GM21515 (cell line): Measurements from ENCODE around the gene GID4.

Experiments
- ATAC-seq: cut with Tn5 transposase; IDR thresholded peaks from one replicate; pipeline ENCODE4 v1.9.1; 2021; ENCODE audit not compliant: unreplicated experiment

The GID4 gene

DNA sequence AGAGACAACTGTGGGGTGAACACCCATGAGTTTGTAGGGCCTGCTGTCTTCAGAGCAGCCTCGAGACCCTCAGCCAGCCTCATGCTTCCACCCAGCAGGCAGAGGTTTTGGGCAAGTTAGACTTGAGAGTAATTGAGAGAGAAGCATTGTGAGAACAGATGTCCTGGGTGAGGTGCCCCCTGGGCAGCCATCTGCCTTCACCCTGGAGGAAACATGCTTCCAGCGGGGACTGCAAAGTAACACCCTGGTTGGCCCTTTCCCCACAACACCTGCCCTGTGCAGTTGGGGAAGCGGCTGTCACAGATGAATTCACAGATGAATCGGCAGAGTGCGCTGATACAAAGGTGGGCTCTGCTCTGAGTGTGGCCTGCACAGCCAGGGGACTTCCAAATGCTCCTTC, 23.6 kb upstream of the GID4 start:
- no peak for ATAC-seq

DNA sequence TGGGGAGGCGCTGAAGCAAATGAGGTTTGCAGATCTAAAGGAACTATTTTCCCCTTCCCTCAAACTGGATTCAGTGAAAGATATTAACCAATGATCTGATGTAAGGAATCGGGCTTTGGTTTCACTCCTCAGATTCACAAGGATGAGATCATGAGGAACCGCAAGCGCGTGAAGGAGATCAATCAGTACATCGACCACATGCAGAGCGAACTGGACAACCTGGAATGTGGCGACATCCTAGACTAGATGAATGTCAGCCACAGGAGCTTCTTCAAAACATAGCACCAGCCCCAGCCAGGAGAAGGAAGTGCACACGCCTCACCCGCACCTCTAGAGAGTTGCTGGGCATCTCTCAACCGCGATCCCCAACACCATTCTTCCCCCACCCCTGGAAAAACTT, 22.8 kb upstream of the GID4 start:
- no peak for ATAC-seq

DNA sequence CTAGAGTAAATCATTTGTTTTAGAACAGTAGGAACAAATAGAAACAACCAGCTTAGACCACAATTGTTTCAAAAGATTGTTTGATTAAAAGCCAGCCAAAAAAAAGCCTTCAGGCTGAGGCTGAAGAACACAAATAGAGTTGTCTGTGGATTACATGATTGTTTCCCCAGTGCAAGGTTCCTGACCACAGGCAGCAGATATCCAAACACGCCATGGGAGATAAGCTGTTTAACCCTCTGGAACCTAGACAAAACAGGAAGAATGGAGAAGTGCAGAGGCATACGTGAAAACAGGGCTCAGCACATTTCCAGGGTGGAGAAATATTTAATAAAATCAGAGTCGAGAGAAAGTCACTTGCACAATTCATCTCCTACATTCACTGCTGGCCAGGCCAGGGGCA, 21.2 kb upstream of the GID4 start:
- ATAC-seq: no peak

DNA sequence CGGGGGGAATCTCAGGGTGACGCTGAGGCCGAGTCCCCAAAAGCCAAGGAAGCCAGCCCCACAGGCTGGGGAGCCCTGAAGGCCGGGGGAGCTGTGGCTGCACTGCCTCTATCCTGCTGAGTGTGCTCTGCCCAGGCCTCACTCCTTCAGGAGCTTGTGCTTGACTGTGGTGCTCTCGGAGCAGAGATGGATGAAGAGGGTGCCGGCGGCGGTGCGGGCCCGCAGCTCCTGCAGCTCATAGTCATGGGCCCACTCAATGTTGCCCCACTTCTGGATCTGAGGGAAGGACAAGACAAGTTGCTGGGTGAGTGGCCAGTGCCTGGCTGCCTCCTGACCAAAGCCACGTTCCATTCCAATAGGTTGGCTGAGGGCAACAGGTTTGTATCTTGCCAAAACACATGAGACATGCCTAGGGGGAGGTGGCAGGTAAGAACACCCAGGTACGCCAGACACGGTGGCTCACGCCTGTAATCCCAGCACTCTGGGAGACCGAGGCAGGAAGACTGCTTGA, 20.7 kb upstream of the GID4 start:
- no peak for ATAC-seq

DNA sequence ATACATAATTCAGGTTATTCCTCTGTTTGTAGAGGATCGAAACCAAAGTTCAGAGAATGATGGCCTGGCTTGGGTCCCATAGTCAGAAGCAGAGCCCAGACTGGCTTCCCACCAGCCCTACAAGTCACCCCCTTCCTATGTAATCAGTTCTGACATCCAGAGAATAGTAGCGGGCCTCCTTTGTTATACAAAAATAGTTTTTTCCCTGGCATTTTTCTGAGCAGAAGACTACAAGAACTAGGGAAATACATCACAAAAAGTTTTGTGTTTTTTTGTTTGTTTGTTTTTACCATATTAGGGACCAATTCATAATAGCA, 19.4 kb upstream of the GID4 start:
- ATAC-seq: no peak

DNA sequence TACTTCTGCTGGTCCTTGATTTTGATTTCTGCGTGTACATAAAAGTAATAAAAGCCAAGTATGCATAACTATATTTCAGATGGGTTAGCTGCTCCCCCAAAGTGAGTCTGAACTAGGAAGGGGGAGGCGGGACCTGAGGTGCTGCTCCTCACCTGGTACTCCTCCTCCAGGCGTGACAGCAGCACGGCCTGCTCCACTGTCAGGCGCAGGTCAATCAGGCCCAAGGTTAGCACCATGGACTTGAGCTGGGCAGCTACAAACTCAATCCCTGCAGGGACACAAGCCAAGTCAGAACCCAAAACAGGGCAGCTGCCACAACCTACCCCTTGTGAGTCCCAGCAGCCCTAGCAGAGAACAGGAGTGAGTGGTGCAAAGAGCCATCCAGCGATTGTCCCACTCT, 18.2 kb upstream of the GID4 start:
- ATAC-seq: no peak

DNA sequence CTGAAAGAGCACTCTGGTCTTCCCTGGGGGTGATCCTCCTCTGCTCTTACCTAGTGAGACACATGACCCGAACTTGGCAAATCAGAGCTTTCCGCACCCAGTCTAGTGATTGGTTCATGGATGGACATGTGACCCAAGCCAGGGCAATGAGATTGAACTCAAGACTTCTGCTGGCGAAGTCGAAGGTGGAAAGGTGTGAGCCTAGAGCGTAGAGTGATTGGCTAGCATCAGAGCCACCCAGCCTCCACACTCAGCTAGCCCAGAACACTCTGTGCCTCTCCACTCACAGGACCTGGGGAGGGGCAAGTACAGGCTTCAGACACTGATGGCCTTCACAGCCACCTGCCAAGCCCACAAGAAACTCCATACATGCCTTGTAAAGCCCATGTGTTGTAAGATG, 17.8 kb upstream of the GID4 start:
- ATAC-seq: no peak

DNA sequence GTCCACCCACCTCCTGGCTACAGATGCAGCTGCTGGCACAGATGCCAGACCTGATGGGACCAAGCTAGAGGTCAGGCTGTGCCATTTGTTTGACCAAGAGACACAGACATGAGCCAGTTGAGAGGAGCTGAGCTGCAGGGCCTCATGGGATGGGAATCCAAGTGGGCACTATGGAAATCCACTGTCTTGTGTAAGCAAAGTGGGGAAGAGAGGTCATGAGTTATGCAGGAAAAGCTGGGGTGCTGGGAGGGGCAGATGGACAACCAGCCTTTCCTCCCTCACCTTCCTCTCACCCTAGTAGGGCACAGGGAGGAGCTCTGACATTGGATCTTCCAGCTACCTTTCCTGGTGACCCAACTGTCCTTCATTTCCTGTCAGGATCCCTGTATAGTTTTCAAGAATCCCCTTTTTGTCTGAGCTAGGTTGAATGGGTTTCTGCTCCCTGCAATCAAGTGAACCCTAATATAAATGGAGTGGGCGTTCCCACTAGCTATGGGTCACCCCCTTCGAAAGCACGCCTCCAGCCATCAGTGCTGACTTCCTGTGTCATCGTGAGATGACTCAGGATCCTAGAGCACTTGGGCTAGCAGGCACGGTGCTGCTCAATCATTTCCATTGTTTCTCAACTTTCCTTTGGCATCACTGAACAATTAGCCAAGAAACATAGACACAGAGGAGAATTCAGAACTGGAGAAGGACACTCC, 13.8 kb upstream of the GID4 start:
- no peak for ATAC-seq

DNA sequence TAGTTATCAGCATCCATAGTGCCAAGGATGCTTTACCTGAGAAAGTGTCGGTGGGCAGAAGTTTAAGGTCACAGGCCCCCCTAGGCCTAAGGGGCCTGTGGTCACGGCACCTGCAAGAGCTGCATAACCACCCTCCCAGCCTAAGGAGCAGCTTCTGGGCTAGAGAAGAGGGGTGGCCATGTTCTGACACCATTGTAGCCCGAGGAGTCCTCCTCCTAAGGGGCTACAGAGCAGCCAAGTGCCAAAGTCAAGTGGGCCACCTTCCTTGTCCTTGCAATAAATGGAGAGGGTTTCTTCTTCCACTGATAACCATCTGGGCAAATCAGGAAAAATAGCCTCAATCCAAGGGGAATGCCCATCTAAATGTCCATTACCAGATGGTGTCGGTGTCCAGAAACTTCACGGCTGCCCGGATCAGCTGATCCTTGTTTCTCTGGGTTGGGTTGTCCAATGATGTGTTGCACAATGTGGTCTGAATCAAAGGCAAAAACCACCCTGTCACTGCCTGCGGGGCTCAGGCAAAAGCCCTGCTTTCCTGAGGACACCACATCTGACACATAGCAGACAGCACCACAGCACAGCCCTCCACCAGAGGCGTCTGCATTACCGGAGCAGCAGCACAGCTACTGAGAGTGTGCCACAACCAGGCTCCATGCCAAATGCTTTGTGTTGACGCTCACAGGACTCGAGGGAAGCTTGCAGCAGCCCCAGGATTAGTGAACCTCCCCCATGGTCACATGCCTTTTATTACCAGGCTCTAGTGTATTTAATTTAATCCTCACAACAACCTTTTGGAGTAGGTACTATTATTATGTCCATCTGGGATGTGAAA, 13.0 kb upstream of the GID4 start:
- no peak for ATAC-seq

DNA sequence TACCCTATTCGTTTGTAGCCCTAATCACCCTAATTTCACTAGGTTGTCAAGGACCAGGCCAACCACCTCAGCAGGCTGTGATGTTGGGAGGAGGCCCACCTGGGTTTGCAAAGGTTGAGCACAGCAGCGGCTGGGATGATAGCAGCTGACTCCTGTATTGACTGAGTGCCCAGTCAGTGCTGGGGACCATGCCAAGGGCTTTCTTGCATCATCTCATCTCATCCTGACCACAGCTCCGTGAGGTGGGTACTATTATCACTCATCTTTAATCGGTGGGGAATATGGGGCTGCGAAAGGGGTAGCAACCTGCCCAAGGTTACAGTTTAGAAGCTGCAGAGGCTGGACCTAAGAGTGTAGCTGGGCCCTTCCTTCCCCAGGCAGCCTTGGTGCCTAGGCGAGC, 11.9 kb upstream of the GID4 start:
- no peak for ATAC-seq

DNA sequence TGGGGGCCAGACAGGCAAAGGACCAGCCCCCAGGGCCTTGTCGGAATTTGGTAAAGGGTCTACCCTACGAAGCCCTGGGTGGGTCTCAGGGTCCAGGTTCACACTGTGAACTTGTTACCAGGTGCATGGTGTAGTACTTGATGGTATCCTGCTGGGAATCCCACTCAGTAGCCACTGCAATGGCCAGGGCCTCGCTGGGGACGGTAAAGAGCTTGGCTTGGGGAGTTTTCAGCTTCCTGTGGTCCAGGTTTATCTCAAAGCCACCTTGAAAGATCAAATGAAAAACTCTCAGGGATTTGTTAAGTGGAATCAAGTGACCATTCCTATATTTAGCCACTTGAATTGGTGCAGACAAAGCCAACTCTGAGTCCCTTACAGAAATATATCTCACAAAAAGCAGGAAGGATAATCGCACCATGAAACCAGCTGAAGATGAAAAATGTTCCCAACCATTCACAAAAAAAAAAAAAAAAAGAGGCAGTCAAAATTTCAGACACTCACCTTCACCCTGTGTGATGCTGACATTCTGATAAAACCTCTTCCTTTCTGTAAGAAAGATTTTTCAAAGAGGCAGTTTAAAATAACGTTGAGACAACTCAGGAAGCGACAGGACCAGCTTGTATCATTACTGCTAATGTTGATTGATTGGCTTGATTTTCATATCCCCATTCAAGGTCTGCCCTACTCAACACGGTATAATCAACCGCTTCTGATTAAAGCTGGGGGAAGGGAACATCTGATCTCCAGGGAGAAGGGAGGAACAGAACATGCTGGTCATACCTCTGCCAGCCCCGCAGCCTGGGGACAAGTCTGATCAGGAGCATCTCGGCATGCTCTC, 10.9 kb upstream of the GID4 start:
- no peak for ATAC-seq

DNA sequence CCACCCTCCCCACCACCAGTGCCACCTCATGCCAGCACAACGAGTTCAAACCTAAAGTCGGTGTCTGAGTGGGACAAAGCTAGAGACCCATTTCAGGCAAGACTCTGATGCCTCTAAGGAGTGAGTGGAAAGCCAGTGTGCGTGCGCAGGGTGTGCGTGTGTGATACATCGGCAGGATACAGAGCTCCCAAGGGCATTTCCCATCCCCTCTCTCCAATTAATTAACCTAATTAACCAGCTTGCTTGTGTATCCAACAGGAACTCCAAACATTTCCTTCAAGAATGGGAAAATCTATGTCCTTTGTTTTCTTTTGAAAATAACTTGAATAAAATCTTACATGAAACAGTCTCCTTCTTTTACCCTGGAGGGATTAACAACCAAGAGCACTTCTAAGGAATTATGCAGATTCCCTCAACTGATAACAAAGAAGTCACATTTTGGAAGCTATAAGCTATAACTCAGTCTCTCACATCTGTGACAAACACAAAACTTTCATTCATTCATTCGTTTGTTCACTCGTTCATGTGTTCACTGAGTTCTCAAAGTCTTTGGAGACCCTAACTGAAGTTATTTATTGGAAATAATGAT, 10.2 kb upstream of the GID4 start:
- ATAC-seq: no peak

DNA sequence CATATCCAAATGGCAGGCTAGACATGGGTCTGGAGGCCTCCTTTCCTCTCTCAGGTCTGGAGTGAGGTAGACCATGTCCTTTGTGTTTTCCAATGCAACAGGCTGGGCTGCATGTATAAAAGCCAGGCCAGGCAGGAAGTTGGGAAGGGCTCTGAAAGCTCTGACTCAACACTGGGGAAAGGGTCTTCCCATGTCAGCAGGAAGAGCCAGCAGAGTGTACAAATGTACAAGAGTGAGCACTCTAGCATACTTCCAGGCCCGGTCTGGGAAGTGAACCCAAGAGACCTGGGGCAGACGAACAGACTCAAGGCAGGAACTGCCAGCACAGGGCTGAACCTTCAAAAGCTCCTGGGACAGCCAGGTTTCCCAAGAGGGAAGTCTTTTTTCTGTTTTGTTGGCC, 7.3 kb upstream of the GID4 start:
- no peak for ATAC-seq

DNA sequence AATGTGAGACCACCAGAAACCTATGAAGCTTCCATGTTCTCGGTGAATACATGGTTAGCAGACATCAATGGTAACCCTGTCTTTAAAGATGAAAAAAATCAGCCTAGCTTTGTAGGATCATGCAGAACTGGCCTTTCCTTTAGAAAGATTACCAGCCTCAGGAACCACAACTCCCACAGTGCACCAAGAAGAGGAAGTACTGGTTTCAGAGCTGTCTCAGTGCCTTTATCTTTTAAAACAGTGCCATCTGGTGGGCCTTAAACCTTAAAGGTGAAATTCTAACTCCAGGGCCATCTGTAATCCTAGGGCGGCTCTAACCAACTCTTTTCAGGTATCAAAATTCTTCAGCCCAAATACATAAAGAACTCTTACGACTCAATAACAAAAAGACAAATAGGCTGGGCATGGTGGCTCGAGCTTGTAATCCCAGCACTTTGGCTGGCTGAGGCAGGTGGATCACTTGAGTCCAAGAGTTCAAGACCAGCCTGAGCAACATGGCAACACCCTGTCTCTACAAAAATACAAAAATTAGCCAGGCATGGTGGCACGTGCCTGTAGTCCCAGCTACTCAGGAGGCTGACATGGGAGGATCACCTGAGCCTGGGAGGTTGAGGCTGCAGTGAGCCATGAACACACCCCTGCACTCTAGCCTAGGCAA, 5.6 kb upstream of the GID4 start:
- ATAC-seq: no peak

DNA sequence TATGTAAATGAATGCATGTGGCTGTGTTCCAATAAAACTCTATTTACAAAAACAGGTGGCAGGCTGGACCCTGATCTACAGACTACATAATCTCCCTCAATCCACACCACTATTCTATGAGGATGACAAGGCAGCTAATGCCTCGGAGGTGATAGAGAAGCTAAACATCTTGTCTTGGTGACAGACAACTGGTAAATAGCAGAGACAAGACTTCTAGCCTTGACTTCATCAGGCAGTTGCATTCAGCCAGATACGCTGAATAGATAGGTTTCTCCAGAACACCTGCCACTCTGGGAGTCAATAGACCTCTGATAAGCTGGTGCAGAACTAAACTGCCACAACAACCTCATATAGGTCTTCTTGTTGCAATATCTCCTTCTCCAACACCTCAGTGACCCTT, 3.5 kb upstream of the GID4 start:
- ATAC-seq: no peak

DNA sequence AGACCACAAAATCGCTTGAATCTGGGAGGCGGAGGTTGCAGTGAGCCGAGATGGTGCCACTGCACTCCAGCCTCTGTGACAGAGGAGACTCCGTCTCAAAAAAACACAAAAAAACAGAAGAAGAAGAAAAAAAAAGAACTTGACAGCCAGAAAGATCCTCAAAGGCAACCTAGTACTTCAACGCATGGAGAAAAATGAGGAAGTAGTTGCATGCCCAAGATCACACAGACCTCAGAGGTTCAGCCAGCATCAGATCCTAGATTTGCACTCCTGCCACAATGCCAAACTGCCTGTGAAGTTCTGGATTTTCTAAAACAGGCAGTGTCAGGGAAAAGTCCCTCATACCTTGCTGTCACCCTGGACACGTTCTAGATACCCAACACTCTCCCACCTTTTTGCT, 1.7 kb upstream of the GID4 start:
- ATAC-seq: no peak

DNA sequence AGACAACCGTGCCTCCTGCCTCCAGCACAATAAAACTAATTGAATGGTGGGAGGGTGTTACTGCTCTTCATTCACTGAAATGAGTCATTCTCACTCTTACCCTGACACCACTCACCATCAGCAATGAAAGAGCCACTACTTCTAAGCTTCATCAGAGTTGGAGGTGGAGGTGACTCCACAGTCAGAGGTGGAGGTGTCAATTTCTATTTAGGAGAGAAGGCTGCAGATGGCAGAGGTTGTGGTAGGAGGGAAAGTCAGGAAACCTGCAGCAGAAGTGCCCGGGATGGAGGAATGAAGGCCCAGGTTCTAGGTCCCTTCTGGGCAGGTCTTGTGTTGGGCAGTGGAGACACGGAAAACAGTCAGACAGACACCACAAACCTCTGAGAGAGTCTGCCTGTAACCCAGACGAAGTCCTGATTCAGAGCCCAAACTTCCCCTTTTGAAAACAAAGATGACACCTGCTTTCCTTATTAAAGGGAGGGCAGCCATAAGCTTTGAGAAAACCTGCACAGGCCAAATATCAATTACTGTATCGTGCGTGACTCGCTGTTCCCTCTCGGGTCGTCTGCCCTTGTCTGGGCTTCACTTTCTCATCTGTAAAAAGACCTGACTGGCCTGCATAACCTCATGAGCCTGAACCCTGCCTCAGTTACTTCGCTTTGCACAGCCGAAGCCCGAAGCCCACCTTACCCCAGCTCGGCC, 908 bp upstream of the GID4 start:
- ATAC-seq: no peak

DNA sequence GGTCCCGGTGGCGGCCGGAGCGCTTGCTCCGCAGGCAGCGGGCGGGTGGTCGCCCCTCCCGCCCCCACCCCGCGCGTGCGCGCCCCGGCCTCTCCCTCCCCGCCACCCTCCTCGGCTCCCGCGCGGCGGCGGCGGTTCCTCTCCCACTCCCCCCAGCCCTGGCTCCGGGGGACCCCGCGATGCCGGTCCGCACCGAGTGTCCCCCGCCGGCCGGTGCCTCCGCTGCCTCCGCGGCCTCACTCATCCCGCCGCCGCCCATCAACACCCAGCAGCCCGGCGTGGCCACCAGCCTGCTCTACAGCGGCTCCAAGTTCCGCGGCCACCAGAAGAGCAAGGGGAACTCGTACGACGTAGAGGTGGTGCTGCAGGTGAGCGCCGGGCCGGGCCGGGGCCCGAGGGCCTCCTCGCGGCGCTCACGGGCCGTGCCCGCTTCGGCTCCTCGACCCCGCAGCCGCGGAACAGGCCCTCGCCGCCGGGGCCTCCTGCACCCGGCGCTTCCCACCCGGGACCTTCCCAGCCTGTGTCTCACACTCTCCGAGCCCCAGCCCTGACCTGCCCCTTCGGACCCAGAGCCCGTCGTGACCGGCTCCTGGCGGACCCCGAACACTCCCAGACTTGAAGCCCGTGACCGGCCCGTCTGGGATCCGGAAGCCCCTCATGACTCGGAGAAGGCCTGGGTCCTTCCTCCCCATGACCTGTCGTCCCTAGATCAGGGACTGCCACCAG, 490 bp downstream of the GID4 start:
- ATAC-seq: no peak

DNA sequence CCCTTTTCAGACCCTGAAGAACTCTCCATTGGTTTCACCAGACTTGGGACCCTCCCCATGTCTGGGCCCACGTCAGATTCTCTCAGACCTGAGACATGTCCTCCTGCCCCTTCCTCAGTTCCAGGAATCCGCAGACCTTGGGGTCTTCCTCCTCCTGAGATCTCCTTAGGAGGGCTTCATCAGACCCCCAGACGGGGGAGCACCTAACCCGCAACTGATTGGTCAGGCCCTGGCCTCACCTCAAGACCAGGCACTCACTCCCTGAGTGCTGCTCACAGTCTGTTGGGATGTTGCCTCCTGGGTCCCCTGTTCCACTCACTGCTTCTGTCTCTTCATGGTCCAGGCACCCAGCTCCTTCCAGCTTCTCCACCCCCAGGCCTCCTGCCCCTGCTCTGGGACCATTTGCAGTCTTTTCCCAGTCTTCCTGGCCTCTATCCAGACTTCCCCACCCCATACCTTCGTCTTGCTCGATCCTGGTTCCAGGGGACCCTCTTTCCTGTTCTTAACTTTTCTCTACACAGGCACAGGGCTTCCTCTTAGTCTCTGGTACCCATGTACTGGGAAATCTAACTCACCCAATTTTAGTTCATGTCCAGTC, 1.2 kb downstream of the GID4 start:
- ATAC-seq: no peak
